CD4-positive, alpha-beta T cell treated with Interleukin-6 for 4 hours (primary cell): ENCODE measurements around the gene SIM2.

Experiments used
- DNase-seq: peaks from one replicate; pipeline ENCODE4 v3.0.0-alpha.2; 2020; ENCODE audit warnings: mixed read lengths

SIM2 gene

GRCh38 chr21:36741506-36741905 lies 42.6 kb downstream of the SIM2 start:
- no peak for DNase-seq

- no peak for DNase-seq
Measured at GRCh38 chr21:36743008-36743407, 44.1 kb downstream of the SIM2 start.

- no peak for DNase-seq
Measured at GRCh38 chr21:36743446-36743845, 44.5 kb downstream of the SIM2 start.

GRCh38 chr21:36744190-36744559 lies 45.3 kb downstream of the SIM2 start:
- no peak for DNase-seq

- no peak for DNase-seq
Measured at GRCh38 chr21:36744560-36745231, 45.8 kb downstream of the SIM2 start.

- no peak for DNase-seq
Measured at GRCh38 chr21:36745459-36745858, 46.5 kb downstream of the SIM2 start.

- no peak for DNase-seq
Measured at GRCh38 chr21:36747041-36747814, 48.3 kb downstream of the SIM2 start.

GRCh38 chr21:36747815-36748383 lies 49.0 kb downstream of the SIM2 start:
- no peak for DNase-seq

GRCh38 chr21:36749935-36750575 lies 51.1 kb downstream of the SIM2 start:
- DNase-seq, result no peak

GRCh38 chr21:36750576-36750959 lies 51.7 kb downstream of the SIM2 start:
- DNase-seq, result no peak

- no peak for DNase-seq
Measured at GRCh38 chr21:36751383-36751782, 52.5 kb downstream of the SIM2 start.

GRCh38 chr21:36753556-36753955 lies 54.6 kb downstream of the SIM2 start:
- DNase-seq, result no peak

- DNase-seq, result no peak
Measured at GRCh38 chr21:36754241-36754898, 55.5 kb downstream of the SIM2 start.

- DNase-seq, result no peak
Measured at GRCh38 chr21:36756527-36756926, 57.6 kb downstream of the SIM2 start.

- no peak for DNase-seq
Measured at GRCh38 chr21:36757196-36757595, 58.3 kb downstream of the SIM2 start.

GRCh38 chr21:36759348-36760083 lies 60.6 kb downstream of the SIM2 start:
- DNase-seq, result no peak

- DNase-seq, result no peak
Measured at GRCh38 chr21:36761685-36762084, 62.8 kb downstream of the SIM2 start.

GRCh38 chr21:36762642-36763041 lies 63.7 kb downstream of the SIM2 start:
- DNase-seq, result no peak

- no peak for DNase-seq
Measured at GRCh38 chr21:36763305-36763704, 64.4 kb downstream of the SIM2 start.

GRCh38 chr21:36765229-36765628 lies 66.3 kb downstream of the SIM2 start:
- DNase-seq, result no peak

GRCh38 chr21:36766511-36766910 lies 67.6 kb downstream of the SIM2 start:
- no peak for DNase-seq

- no peak for DNase-seq
Measured at GRCh38 chr21:36767096-36767495, 68.2 kb downstream of the SIM2 start.

- no peak for DNase-seq
Measured at GRCh38 chr21:36768496-36768895, 69.6 kb downstream of the SIM2 start.
